Thoracic aorta (tissue), 2 donors: ENCODE data around the gene ABHD2. TPM values are rescaled to one million over a fixed set of nuclear protein-coding genes. Genes with fewer than 3 reads are reported as not detected.

ENCODE experiments used
- ATAC-seq: fragments of 150-250 bp; one replicate; pipeline ENCODE4 v1.8.0; 2017; ENCODE audit warnings: low read depth; ENCODE audit not compliant: insufficient number of reproducible peaks, low FRiP score
- DNase-seq: peaks from one replicate; pipeline ENCODE4 v3.0.0-alpha.2; 2020; ENCODE audit warnings: low spot score
- H3K27ac ChIP-seq, 2 donors: fragments of 200-600 bp; sonication (generic); 1 replicate in 1 of 2; 2 replicates in 1 of 2; pipeline ENCODE4 v1.5.1; 2016; ENCODE audit warnings: mild to moderate bottlenecking in 2 of 2, moderate library complexity in 2 of 2
- H3K27me3 ChIP-seq: fragments of 200-600 bp; sonication (generic); replicated peaks from 2 replicates; pipeline ENCODE4 v1.6.0; 2016; ENCODE audit warnings: mild to moderate bottlenecking; ENCODE audit not compliant: insufficient read depth
- H3K36me3 ChIP-seq: fragments of 200-600 bp; sonication (generic); one replicate; pipeline ENCODE4 v1.5.1; 2016
- H3K4me1 ChIP-seq, 2 donors: fragments of 200-600 bp; sonication (generic); 1 replicate in 1 of 2; 2 replicates in 1 of 2; pipeline versions ENCODE4 v1.5.1 to v1.6.0; 2016; ENCODE audit warnings: low read depth in 2 of 2, mild to moderate bottlenecking in 1 of 2; ENCODE audit not compliant: control insufficient read depth in 1 of 2
- H3K4me3 ChIP-seq: fragments of 200-600 bp; sonication (generic); 2 replicates; pipeline ENCODE4 v1.5.1; 2016; ENCODE audit warnings: mild to moderate bottlenecking
- H3K9me3 ChIP-seq: fragments of 200-600 bp; sonication (generic); 2 replicates; pipeline ENCODE4 v1.5.1; 2016
- total RNA-seq, 2 donors: library from RNA; depleted of rRNA; stranded (reverse); fragments of >200 nt; gene quantifications; one replicate each; pipeline versions ENCODE4 v1.1.0 to v1.2.3, GENCODE V29; 2016
- TF ChIP-seq, protein P1 (sequence below): fragments of 200-600 bp; sonication (generic); IDR thresholded peaks from one replicate; pipeline ENCODE4 v1.5.1; 2019; ENCODE audit warnings: antibody characterized with exemption

Gene ABHD2
- total RNA-seq, 2 donors from 2014 or later = 177 to 283 TPM

DNA sequence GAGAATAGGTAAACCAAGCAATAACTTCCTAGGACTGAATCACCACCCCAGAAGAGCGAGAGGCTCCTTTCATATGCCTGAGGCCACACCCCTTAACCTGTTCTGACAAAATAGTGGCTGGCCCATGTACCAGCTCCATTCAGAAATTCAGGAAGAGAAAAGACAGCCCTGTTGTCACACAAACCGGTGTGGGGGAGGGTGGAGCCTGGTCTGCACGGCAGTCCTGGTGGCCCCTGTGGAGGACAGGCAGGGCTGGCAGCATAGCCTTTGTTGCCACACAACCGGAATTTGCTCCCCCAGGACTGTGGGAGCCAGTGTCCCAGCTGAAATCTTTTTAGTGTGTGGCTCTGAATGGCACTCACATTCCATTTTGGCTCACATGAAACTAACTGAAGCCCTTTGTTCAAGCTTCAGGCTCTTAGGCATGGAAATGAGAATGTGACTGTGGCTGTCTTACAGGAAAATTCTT, 109.3 kb downstream of the ABHD2 start:
- ATAC-seq = no peak
- TF ChIP-seq, protein P1, sequence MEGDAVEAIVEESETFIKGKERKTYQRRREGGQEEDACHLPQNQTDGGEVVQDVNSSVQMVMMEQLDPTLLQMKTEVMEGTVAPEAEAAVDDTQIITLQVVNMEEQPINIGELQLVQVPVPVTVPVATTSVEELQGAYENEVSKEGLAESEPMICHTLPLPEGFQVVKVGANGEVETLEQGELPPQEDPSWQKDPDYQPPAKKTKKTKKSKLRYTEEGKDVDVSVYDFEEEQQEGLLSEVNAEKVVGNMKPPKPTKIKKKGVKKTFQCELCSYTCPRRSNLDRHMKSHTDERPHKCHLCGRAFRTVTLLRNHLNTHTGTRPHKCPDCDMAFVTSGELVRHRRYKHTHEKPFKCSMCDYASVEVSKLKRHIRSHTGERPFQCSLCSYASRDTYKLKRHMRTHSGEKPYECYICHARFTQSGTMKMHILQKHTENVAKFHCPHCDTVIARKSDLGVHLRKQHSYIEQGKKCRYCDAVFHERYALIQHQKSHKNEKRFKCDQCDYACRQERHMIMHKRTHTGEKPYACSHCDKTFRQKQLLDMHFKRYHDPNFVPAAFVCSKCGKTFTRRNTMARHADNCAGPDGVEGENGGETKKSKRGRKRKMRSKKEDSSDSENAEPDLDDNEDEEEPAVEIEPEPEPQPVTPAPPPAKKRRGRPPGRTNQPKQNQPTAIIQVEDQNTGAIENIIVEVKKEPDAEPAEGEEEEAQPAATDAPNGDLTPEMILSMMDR = no peak
- Histone ChIP-seq H3K4me1 (peaks cover 4 to 21% of the 10 kb centered on the region in 2 donors), H3K36me3 (peaks cover 48% of the 10 kb centered on the region), H3K27me3 (no peaks in the 10 kb centered on the region), H3K9me3 (no peaks in the 10 kb centered on the region), H3K4me3 (no peak overlapping the region), H3K27ac (peak overlapping the region; percentile 45 to 73)
- no peak for DNase-seq

DNA sequence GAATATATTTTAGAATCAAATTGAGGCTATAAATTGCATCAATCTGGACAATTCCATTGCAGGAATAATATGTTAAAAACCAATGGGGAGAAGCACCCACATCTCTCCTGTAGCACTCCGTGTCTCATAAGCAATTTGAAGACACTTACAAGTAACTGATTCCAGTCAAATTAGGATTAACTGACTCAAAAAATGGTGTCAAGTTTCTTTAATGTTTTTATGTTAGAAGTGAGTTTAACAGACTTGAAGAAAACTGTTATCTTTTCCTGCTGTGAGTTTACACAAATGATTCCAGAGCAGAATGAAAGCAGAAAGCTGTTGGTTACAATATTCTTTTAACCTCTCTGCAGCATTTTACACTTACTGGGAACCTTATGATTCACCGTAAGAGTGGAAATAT, 109.9 kb downstream of the ABHD2 start:
- Histone ChIP-seq H3K27ac (peak overlapping the region in 1 of 2 donors; percentile 45), H3K36me3 (peaks cover 41% of the 10 kb centered on the region), H3K9me3 (no peaks in the 10 kb centered on the region), H3K27me3 (no peaks in the 10 kb centered on the region), H3K4me3 (no peak overlapping the region), H3K4me1 (peaks cover 4 to 21% of the 10 kb centered on the region in 2 donors)
- TF ChIP-seq, protein P1 = no peak
- no peak for ATAC-seq
- no peak for DNase-seq

DNA sequence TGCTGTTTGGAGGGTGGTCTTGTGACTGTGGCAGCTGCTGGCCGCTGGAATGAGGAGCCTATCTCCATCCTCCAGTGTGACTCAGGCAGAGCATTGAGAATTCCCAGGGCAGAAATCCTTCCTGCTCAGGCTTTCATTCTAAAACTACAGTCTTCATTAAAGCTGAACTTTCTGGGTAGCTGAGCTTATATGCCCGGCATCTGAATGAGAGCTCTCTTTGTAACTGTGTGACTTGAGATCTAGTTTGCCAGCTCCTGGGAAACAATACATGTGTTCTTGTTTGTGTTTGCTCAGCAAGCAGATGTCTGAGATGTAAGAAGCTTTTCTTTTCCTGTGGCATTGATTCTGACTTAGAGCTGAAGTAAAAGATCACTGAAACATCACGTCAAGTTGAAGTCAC, 110.7 kb downstream of the ABHD2 start:
- Histone ChIP-seq H3K27me3 (no peaks in the 10 kb centered on the region), H3K36me3 (peaks cover 35% of the 10 kb centered on the region), H3K9me3 (no peaks in the 10 kb centered on the region), H3K4me3 (no peak overlapping the region), H3K4me1 (peaks cover 4 to 21% of the 10 kb centered on the region in 2 donors), H3K27ac (no peak overlapping the region)
- TF ChIP-seq, protein P1 = no peak
- no peak for DNase-seq
- ATAC-seq = no peak

DNA sequence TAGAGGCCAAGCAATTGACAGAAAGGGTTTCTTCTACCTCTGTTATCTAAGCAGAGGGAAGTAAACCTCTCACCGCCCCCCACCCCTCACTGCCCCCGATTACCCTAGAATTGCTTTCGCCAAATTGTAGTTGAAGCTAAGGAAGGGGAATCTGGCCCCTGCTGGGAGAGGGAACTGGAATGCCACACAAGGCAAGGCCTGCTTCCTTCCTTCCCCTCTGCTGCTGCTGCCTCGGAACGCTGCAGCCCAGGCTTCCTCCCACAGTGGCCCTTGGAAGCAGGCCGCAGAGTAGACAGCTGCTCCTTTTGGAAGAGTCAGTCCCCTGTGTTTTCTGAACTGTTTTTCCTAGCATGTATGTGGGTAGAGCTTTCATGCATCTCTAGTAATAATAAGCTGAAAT, 111.5 kb downstream of the ABHD2 start:
- H3K27me3 ChIP-seq = no peaks in the 10 kb centered on the region
- DNase-seq (no peak), ATAC-seq (no peak)
- H3K9me3 ChIP-seq = no peaks in the 10 kb centered on the region
- H3K4me1 ChIP-seq = peaks cover 4 to 20% of the 10 kb centered on the region in 2 donors
- TF ChIP-seq, protein P1 = no peak
- H3K36me3 ChIP-seq = peaks cover 27% of the 10 kb centered on the region
- no peak overlapping the region for H3K4me3 ChIP-seq
- no peak overlapping the region for H3K27ac ChIP-seq

DNA sequence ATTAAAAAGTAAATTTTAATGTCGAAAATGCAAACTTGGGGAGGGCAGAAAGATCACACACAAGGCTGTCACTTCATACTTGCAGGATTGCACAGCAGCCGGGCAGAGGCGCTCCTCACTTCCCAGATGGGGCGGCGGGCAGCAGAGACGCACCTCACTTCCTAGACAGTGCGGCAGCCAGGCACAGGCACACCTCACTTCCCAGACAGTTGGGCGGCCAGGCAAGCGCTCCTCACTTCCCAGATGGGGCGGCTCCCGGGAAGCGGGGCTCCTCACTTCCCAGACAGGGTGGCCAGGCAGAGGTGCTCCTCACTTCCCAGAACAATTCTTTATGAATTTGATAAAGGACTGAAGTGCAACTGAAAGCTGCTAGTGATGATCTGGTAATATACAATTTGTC, 111.9 kb downstream of the ABHD2 start:
- H3K4me1 ChIP-seq = peaks cover 3 to 16% of the 10 kb centered on the region in 2 donors
- peaks cover 23% of the 10 kb centered on the region for H3K36me3 ChIP-seq
- no peak for ATAC-seq
- H3K4me3 ChIP-seq = no peak overlapping the region
- no peaks in the 10 kb centered on the region for H3K27me3 ChIP-seq
- TF ChIP-seq, protein P1 = no peak
- H3K9me3 ChIP-seq = no peaks in the 10 kb centered on the region
- no peak for DNase-seq
- no peak overlapping the region for H3K27ac ChIP-seq
